Measurements from ENCODE around the gene LAMTOR2. TPM values are rescaled to one million over a fixed set of nuclear protein-coding genes. Genes with fewer than 3 reads are reported as not detected.
A peak's percentile ranks its signal among the peaks of the same experiment; 100 is the strongest.
"Not testable (repeated sequence)": the region's sequence is repeated elsewhere in the genome, so short reads cannot be mapped to it uniquely, and the experiment has no call there.

Gene LAMTOR2
- total RNA-seq, 2 donors from 2014 or later: 44.2 to 47.5 TPM

- H3K4me3 ChIP-seq: no peak overlapping the region
- peaks cover 0 to 3% of the 10 kb centered on the region in 2 donors for H3K36me3 ChIP-seq (replicated peaks in 1 of 2; ENCODE audit: insufficient read depth in 1 of 2, low read depth in 2 of 2)
- 64 to 67% methylated on average over 6 of the region's 6 CpGs for WGBS, 2 donors
- no peaks in the 10 kb centered on the region for H3K4me1 ChIP-seq
- TF ChIP-seq CTCF (IDR thresholded peaks at IDR 0.05) (no peak), POLR2A (IDR thresholded peaks at IDR 0.05) (no peak)
- ATAC-seq (no peak), DNase-seq (no peak)
- intact Hi-C loops (cut with DNase I): no loop called here
- H3K9me3 ChIP-seq: no peaks in the 10 kb centered on the region
- no peaks in the 10 kb centered on the region for H3K27me3 ChIP-seq
- no peak overlapping the region for H3K27ac ChIP-seq
These were observed 21.6 kb upstream of the LAMTOR2 start for GRCh38 chr1:156033011-156033410.

GRCh38 chr1:156034991-156035390 is 19.6 kb upstream of the LAMTOR2 start:
- H3K4me3 ChIP-seq; H3K36me3 ChIP-seq (replicated peaks in 1 of 2; ENCODE audit: insufficient read depth in 1 of 2, low read depth in 2 of 2); H3K4me1 ChIP-seq; ATAC-seq; DNase-seq; H3K9me3 ChIP-seq; H3K27ac ChIP-seq; intact Hi-C loops (cut with DNase I); H3K27me3 ChIP-seq: not testable (repeated sequence)
- 92 to 97% methylated on average over 4 of the region's 4 CpGs for WGBS, 2 donors

- TF ChIP-seq POLR2A (IDR thresholded peaks at IDR 0.05): no peak
- H3K27me3 ChIP-seq: no peaks in the 10 kb centered on the region
- WGBS, 2 donors: 81 to 90% methylated on average over 3 of the region's 3 CpGs
- no peak overlapping the region for H3K27ac ChIP-seq
- H3K4me3 ChIP-seq: no peak overlapping the region
- DNase-seq: no peak
- no peaks in the 10 kb centered on the region for H3K9me3 ChIP-seq
- H3K36me3 ChIP-seq (replicated peaks in 1 of 2; ENCODE audit: insufficient read depth in 1 of 2, low read depth in 2 of 2): peaks cover 5 to 6% of the 10 kb centered on the region in 2 donors
- intact Hi-C loops (cut with DNase I): no loop called here
- no peaks in the 10 kb centered on the region for H3K4me1 ChIP-seq
- ATAC-seq: no peak
These were observed 11.8 kb upstream of the LAMTOR2 start for GRCh38 chr1:156042828-156043227.

GRCh38 chr1:156045076-156045475 is 9.5 kb upstream of the LAMTOR2 start:
- ATAC-seq (no peak), DNase-seq (no peak)
- Histone ChIP-seq H3K4me3 (no peak overlapping the region), H3K36me3 (replicated peaks in 1 of 2; ENCODE audit: insufficient read depth in 1 of 2, low read depth in 2 of 2) (peaks cover 0 to 6% of the 10 kb centered on the region in 2 donors), H3K27me3 (no peaks in the 10 kb centered on the region), H3K27ac (no peak overlapping the region), H3K4me1 (no peaks in the 10 kb centered on the region), H3K9me3 (no peaks in the 10 kb centered on the region)
- TF ChIP-seq CTCF (IDR thresholded peaks at IDR 0.05) (no peak), POLR2A (IDR thresholded peaks at IDR 0.05) (no peak)
- intact Hi-C loops (cut with DNase I): no loop called here
- 86 to 91% methylated on average over 4 of the region's 4 CpGs for WGBS, 2 donors

GRCh38 chr1:156048663-156049258 is 5.8 kb upstream of the LAMTOR2 start:
- Histone ChIP-seq H3K4me3 (no peak overlapping the region), H3K36me3 (replicated peaks in 1 of 2; ENCODE audit: insufficient read depth in 1 of 2, low read depth in 2 of 2) (peaks cover 0 to 2% of the 10 kb centered on the region in 2 donors), H3K27me3 (no peaks in the 10 kb centered on the region), H3K4me1 (peaks cover 8% of the 10 kb centered on the region), H3K9me3 (no peaks in the 10 kb centered on the region), H3K27ac (no peak overlapping the region)
- 84 to 94% methylated on average over 2 to 3 of the region's 3 CpGs for WGBS, 2 donors
- DNase-seq (peak in 1 of 4 donors; percentile 11), ATAC-seq (no peak)
- TF ChIP-seq POLR2A (IDR thresholded peaks at IDR 0.05) (no peak), CTCF (IDR thresholded peaks at IDR 0.05) (no peak)
- intact Hi-C loops (cut with DNase I): no loop called here

GRCh38 chr1:156050376-156050775 is 4.2 kb upstream of the LAMTOR2 start:
- intact Hi-C loops (cut with DNase I): no loop called here
- Histone ChIP-seq H3K36me3 (replicated peaks in 1 of 2; ENCODE audit: insufficient read depth in 1 of 2, low read depth in 2 of 2) (peaks cover 0 to 2% of the 10 kb centered on the region in 2 donors), H3K27me3 (no peaks in the 10 kb centered on the region), H3K4me1 (peaks cover 11% of the 10 kb centered on the region), H3K9me3 (no peaks in the 10 kb centered on the region), H3K27ac (no peak overlapping the region), H3K4me3 (no peak overlapping the region)
- TF ChIP-seq CTCF (IDR thresholded peaks at IDR 0.05) (no peak), POLR2A (IDR thresholded peaks at IDR 0.05) (no peak)
- no peak for DNase-seq
- WGBS, 2 donors: 60 to 80% methylated on average over 2 to 4 of the region's 4 CpGs
- no peak for ATAC-seq
